ENCODE data around the gene DDX56. TPM values are rescaled to one million over a fixed set of nuclear protein-coding genes. Genes with fewer than 3 reads are reported as not detected.

Gene DDX56
- total RNA-seq, 1 experiment from 2014 or later = 147 TPM

DNA sequence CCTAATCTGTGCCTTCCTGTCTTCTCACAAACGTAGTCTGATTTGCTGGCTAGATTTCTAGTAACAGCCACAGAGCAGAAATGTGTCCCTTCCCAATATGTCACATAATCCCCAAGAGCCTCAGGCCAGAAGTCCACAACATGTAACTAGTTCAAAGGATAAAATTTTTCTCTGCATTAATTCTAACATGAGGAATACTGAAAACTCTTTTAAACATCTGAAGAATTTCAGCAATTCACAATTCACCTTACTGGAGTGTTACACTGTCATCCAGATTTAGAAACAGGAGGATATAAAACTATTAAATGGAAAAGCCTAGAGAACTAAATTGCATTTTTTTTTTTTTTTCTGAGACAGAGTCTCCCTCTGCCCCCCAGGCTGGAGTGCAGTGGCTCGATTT is 2.5 kb upstream of the DDX56 start:
- no peak for ATAC-seq
- H3K4me3 ChIP-seq (ENCODE audit: low read depth in 2 of 2, low read length in 2 of 2) = no peak overlapping the region
- in situ Hi-C loops (cut with HindIII; ENCODE audit: low pct_unique_long_range_greater_than_20kb, low sequenced_read_pairs) (no loop called here), intact Hi-C loops (cut with micrococcal nuclease; ENCODE audit: unreplicated experiment) (no loop called here)
- H3K27ac ChIP-seq (ENCODE audit: low read length) = no peak overlapping the region
- DNase-seq (ENCODE audit: low read depth, low spot score) = no peak
- no peaks in the 10 kb centered on the region for H3K27me3 ChIP-seq (ENCODE audit: control insufficient read depth, insufficient read depth, low read length)
- ChIA-PET CTCF (no interaction called here), POLR2A (interaction anchor here (0.7 kb wide), 1 partner anchor 80 kb away, joined by 3 read pairs; no protein-coding TSS in a partner anchor)
- peaks cover 33% of the 10 kb centered on the region for H3K36me3 ChIP-seq (ENCODE audit: control insufficient read depth, insufficient read depth, low read length)
- no peaks in the 10 kb centered on the region for H3K9me3 ChIP-seq (ENCODE audit: control insufficient read depth, insufficient read depth, low read depth, low read length)
- no peak for TF ChIP-seq SIN3A (IDR thresholded peaks at IDR 0.05; ENCODE audit: borderline replicate concordance, insufficient read depth, low read depth, low read length)
- no peak for TF ChIP-seq POLR2AphosphoS5 (IDR thresholded peaks at IDR 0.05; ENCODE audit: low read depth, low read length)
- no peak for TF ChIP-seq TCF7L2 (IDR thresholded peaks at IDR 0.05; ENCODE audit: low read depth, low read length)
- TF ChIP-seq, protein P1, sequence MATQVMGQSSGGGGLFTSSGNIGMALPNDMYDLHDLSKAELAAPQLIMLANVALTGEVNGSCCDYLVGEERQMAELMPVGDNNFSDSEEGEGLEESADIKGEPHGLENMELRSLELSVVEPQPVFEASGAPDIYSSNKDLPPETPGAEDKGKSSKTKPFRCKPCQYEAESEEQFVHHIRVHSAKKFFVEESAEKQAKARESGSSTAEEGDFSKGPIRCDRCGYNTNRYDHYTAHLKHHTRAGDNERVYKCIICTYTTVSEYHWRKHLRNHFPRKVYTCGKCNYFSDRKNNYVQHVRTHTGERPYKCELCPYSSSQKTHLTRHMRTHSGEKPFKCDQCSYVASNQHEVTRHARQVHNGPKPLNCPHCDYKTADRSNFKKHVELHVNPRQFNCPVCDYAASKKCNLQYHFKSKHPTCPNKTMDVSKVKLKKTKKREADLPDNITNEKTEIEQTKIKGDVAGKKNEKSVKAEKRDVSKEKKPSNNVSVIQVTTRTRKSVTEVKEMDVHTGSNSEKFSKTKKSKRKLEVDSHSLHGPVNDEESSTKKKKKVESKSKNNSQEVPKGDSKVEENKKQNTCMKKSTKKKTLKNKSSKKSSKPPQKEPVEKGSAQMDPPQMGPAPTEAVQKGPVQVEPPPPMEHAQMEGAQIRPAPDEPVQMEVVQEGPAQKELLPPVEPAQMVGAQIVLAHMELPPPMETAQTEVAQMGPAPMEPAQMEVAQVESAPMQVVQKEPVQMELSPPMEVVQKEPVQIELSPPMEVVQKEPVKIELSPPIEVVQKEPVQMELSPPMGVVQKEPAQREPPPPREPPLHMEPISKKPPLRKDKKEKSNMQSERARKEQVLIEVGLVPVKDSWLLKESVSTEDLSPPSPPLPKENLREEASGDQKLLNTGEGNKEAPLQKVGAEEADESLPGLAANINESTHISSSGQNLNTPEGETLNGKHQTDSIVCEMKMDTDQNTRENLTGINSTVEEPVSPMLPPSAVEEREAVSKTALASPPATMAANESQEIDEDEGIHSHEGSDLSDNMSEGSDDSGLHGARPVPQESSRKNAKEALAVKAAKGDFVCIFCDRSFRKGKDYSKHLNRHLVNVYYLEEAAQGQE (IDR thresholded peaks at IDR 0.05; ENCODE audit: insufficient read depth in 1 of 2, low read depth in 2 of 2, low read length in 1 of 2) = no peak
- TF ChIP-seq, protein P2, sequence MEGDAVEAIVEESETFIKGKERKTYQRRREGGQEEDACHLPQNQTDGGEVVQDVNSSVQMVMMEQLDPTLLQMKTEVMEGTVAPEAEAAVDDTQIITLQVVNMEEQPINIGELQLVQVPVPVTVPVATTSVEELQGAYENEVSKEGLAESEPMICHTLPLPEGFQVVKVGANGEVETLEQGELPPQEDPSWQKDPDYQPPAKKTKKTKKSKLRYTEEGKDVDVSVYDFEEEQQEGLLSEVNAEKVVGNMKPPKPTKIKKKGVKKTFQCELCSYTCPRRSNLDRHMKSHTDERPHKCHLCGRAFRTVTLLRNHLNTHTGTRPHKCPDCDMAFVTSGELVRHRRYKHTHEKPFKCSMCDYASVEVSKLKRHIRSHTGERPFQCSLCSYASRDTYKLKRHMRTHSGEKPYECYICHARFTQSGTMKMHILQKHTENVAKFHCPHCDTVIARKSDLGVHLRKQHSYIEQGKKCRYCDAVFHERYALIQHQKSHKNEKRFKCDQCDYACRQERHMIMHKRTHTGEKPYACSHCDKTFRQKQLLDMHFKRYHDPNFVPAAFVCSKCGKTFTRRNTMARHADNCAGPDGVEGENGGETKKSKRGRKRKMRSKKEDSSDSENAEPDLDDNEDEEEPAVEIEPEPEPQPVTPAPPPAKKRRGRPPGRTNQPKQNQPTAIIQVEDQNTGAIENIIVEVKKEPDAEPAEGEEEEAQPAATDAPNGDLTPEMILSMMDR (IDR thresholded peaks at IDR 0.05) = no peak
- H3K4me1 ChIP-seq (ENCODE audit: control insufficient read depth, insufficient read depth, low read length) = peaks cover 22% of the 10 kb centered on the region
- no TSS peak for BruUV-seq (replicated peaks)

DNA sequence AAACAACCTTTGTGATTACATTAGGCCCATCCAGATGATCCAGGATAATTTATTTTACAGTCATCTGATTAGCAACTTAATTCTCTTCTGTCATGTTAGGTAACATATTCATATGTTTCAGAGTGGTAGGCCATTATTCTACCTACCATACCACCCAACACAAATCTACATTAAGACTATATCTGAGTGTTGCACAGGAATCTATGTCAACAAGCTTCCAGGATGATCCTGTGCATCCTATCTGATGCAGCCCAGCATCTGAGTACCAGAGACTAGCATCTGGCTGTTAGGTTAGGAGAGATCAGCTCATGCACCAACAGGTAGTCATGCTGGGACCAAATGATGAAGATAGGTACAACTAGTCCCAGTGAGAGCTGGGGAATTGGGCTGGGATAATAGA is 1.3 kb upstream of the DDX56 start:
- CTCF ChIA-PET = no interaction called here
- TF ChIP-seq TCF7L2 (IDR thresholded peaks at IDR 0.05; ENCODE audit: low read depth, low read length) (no peak), POLR2AphosphoS5 (IDR thresholded peaks at IDR 0.05; ENCODE audit: low read depth, low read length) (no peak), SIN3A (IDR thresholded peaks at IDR 0.05; ENCODE audit: borderline replicate concordance, insufficient read depth, low read depth, low read length) (no peak)
- TF ChIP-seq, protein P1 (IDR thresholded peaks at IDR 0.05; ENCODE audit: insufficient read depth in 1 of 2, low read depth in 2 of 2, low read length in 1 of 2) = no peak
- H3K4me1 ChIP-seq (ENCODE audit: control insufficient read depth, insufficient read depth, low read length) = peaks cover 17% of the 10 kb centered on the region
- H3K27me3 ChIP-seq (ENCODE audit: control insufficient read depth, insufficient read depth, low read length) = no peaks in the 10 kb centered on the region
- peak overlapping the region; percentile 96 for H3K27ac ChIP-seq (ENCODE audit: low read length)
- ATAC-seq (no peak), DNase-seq (ENCODE audit: low read depth, low spot score) (no peak)
- in situ Hi-C loops (cut with HindIII; ENCODE audit: low pct_unique_long_range_greater_than_20kb, low sequenced_read_pairs) = no loop called here
- H3K9me3 ChIP-seq (ENCODE audit: control insufficient read depth, insufficient read depth, low read depth, low read length) = no peaks in the 10 kb centered on the region
- no TSS peak for BruUV-seq (replicated peaks)
- H3K36me3 ChIP-seq (ENCODE audit: control insufficient read depth, insufficient read depth, low read length) = peaks cover 34% of the 10 kb centered on the region
- intact Hi-C loops (cut with micrococcal nuclease; ENCODE audit: unreplicated experiment) = no loop called here
- peak overlapping the region; percentile 91 to 94 for H3K4me3 ChIP-seq (ENCODE audit: low read depth in 2 of 2, low read length in 2 of 2)
- POLR2A ChIA-PET = interaction anchor here (0.5 to 0.7 kb wide), 2 partner anchors 22 to 203 kb away, joined by 3 to 4 read pairs; no protein-coding TSS in a partner anchor
